HG03064 (cell line): Measurements from ENCODE around the gene TPH2.

Experiments
- ATAC-seq: cut with Tn5 transposase; IDR thresholded peaks from one replicate; pipeline ENCODE4 v1.9.1; 2021; ENCODE audit warnings: low read depth; ENCODE audit not compliant: unreplicated experiment

TPH2 gene

GRCh38 chr12:71938728-71939385 is at the start of gene TPH2:
Gene TPH2 (plus strand): TSS chr12:71938845. CDS start chr12:71938987, 142 bp downstream.
- no peak for ATAC-seq

DNA sequence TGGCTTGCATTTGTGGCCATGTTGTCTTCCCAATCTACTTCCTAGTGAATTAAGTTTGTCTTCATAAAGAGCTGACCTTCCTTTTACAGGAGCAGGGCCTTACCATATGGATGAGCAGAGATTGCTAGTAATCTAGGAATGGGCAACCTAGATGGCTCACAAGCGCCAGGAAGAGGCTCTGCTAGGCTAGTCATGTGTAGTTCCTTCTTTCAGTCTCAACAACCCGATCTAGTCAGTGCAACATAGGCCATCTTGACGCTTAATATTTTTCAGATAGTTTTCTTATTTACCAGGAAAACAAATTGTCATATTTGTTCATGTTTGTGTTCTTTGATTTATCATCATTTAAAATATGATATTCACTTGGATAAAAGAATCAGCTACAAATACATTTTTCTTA is 48.2 kb upstream of the TPH2 start:
- ATAC-seq = no peak

DNA sequence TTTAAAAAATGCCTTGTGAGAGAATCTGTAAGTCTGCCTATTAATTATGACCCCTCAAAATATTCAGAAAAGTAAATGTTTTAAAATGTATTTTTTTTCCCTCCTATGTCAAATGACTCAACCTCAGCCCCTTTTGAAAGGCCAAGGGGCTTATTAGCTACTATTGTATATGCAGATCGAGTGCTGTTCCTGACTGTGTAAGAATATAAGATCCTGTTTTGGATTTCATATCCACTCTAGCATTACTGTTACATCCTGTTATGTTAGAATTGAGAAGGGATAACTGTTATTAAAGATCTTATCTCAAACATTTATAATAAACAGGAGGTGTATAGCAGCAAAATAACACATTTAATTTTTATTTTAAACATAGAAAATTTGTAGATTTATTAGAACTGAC is 46.6 kb upstream of the TPH2 start:
- no peak for ATAC-seq

- no peak for ATAC-seq
These were observed 42.3 kb upstream of the TPH2 start for GRCh38 chr12:71896205-71896882.

DNA sequence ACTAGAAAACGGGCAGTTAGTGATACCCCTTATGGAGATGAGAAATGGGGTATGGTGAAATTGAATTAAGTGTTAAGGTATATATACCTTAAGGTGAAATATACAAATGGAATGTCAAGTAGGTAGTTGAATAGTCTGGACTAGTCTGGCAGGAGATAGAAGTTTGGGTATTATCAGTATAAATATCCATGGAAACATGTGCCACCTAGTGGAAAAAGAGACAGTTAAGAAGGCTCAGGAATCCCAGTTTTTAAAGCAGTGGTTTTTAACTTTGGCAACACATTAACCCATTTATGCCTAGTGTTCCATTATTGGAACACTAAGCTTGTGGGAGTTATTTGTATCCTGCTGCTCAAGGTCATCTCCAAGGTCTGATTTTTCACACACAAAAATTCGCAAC is 38.6 kb upstream of the TPH2 start:
- ATAC-seq = no peak

GRCh38 chr12:71904629-71905028 is 34.0 kb upstream of the TPH2 start:
- no peak for ATAC-seq

DNA sequence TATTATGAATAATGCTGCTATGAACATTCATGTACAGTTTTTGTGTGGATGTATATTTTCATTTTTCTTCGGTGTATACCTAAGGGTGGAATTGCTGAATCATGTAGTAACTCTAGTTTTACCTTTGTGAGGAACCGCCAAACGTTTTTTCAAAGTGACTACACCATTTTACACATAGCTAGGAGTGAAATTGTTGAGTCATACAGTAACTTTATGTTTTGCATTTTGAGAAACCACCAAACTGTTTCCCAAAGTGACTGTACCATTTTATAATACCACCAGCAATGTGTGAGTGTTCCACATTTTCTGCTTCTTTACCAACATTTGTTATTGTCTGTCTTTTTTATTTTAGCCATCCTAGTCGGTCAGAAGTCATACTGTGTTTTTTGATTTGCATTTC is 3.1 kb upstream of the TPH2 start:
- peak; percentile 78 for ATAC-seq

DNA sequence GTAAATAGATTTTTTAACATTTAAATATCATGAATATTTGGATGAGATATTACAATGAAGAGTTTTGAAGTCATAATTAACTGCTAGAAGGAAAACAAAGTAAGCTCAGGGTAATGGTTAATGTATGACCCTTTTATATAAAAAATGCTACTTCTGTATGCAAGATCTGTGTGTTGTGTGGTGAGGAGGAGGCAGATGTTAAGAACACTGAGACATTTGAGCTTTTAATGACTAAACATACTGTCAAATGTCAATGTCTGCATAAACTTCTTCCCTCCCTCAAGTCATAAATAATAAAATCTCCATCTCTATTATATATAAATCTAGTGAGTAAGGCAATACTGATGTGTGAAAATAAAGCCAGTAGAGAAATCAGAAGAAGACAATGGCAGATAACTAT is 1.4 kb downstream of the TPH2 start:
- ATAC-seq = no peak

GRCh38 chr12:71941174-71941573 is 2.5 kb downstream of the TPH2 start:
- no peak for ATAC-seq

DNA sequence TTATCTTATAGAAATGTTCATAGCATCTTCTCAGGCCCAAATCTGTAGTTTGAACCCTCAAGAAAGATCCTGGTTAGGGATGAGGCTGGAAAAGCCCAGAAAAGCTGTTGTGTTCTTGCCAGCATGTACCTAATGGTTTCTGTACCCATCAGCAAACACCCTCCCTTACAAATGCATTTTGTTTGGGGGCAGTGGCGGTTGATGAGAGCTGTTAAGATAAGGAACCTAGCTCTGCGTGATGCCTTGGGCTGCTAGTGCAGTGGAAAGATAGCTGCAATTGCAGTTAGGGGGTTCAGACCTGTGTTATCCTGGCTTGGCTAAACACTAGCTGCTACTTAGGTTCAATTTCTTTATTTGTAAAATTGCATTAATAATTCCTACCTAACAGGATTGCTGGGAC is 3.6 kb downstream of the TPH2 start:
- ATAC-seq = no peak

- no peak for ATAC-seq
These were observed 4.1 kb downstream of the TPH2 start for GRCh38 chr12:71942703-71943102.

- ATAC-seq = no peak
These were observed 6.5 kb downstream of the TPH2 start for GRCh38 chr12:71945121-71945520.

GRCh38 chr12:71945883-71946282 is 7.2 kb downstream of the TPH2 start:
- no peak for ATAC-seq

- no peak for ATAC-seq
These were observed 9.0 kb downstream of the TPH2 start for GRCh38 chr12:71947645-71948105.

DNA sequence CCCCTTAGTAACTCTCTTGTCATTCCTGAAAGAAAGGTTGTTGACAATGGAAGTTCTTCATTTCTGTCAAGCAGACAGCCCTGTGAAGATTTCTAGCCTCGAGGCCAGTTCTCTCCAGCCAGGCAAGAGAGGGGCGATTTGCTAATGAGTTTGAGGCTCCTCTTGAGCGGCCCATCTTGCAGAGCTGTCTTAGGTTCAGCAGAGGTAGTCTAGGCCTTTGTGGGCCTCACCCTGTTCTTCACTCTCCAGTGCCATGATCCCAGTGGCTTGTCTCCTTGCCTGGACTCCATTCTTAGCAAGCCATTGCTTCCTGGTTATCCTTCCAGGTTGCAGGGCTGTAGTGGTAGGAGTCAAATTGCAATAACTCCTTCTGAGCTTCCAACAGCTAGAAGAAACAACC is 9.7 kb downstream of the TPH2 start:
- no peak for ATAC-seq

GRCh38 chr12:71949646-71950045 is 11.0 kb downstream of the TPH2 start:
- no peak for ATAC-seq

- ATAC-seq = no peak
These were observed 11.8 kb downstream of the TPH2 start for GRCh38 chr12:71950404-71950803.

DNA sequence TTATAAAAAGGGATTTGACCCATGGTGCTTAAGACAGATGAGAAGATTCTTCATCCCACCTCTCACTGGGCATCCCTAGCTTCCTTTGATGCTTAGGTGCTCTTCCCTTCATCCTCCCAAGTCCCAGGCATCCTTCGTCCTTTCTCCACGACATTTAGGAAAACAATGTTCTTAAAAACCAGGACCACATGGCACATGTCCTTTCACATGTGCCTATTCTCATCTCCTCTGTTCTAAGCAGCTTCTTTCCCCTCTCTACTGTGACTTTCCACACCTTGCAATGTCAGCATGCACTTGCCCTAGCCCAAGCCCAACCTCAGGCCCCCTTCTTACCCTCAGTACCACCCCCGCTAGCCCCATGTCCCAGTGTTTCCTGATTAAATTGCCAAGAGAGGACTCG is 12.2 kb downstream of the TPH2 start:
- no peak for ATAC-seq

DNA sequence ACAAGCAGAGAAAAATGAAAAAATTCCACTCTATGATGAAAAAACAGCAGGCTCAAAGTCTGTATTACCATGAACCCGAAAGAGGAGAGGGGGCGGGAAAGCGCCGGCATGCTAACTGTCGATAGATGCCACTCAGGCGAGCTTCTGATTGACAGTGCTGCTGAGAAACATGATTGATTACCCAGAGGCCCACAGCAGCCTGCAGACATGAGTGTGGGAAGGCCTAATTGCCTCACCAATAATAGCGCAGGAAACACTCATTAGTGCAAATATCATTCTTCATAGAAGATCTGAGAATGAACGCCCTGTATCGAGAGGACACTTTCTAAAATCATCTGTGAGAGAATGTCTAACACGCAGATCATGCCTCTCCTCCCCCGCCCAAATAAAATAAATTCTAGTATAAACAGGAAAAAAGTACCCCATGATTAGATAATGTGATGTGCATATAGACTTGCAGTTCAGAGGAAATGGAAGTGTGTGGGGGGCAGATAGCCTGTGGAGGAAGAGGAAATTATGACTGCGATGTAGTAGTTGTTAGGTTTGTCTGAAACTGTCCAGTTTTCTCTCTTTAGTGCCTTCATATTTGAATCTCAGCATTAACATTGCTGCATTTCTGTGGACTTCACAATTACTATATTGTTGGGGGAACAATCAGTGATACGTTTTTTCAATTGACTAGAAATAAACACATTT is 15.6 kb downstream of the TPH2 start:
- no peak for ATAC-seq

DNA sequence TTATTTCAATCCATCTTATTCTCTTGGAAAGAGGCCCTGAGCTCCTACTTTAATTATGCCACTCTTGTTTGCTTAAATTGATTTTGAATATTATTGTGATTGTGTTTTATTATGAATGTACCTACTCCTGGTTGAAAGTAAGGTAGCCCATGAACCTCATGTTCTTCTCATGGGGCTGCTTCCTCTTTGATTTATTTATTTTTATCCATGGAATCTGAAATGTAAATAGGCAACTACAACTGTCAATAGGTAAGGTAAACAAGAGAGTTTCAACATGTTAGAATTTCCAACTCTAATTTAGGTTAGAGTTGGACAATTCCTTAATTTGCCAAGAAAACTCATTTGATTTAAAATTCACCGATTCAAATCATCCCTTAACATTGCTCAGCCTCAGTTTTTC is 16.2 kb downstream of the TPH2 start:
- ATAC-seq = no peak

GRCh38 chr12:71955970-71956369 is 17.3 kb downstream of the TPH2 start:
- ATAC-seq = no peak

DNA sequence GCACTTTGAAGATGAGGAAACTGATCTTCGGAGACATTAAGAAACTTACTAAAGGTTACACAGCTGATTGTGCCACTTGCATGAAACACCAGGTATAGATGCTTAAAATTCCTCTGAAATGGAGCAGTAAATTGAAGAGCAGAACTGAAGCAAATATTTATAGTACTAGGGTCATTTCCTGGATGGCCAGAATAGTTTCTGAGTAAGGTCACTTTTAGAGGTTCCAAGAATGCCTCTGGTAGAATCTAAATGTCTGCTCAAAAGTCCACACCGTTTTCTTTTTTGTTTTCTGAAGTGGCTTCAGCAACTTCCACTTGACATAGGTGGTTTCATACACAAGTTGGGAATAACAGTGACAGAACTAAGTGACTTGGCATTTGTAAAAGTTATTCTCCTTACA is 19.4 kb downstream of the TPH2 start:
- no peak for ATAC-seq
